NCI-H446 treated with DMSO at 0.1 percent for 48 hours (cell line): ENCODE results near the gene RGR.

Source experiments
- DNase-seq: peaks from one replicate; lab custom pipeline; 2025; lab: John Stamatoyannopoulos, UW

RGR gene

DNA sequence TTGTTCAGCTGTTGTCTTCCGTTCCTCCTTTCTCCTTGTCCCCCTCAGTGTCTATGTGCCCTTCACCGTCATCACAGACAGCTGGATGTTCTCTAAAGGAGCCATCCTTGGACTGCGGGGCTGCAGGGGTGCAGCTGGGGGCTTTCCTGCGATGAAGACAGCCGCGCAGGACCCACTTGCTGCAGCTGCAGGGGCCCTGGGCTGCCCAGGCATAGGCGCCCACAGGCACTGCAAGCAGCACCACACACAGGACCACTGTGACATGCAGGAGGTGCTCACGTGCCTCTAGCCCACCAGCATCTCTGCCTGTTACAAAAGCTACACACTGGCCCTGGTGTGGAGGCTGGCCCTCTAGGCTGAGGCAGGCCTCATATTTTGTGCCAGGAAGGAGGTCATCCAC is 22.9 kb upstream of the RGR start:
- no peak for DNase-seq

DNA sequence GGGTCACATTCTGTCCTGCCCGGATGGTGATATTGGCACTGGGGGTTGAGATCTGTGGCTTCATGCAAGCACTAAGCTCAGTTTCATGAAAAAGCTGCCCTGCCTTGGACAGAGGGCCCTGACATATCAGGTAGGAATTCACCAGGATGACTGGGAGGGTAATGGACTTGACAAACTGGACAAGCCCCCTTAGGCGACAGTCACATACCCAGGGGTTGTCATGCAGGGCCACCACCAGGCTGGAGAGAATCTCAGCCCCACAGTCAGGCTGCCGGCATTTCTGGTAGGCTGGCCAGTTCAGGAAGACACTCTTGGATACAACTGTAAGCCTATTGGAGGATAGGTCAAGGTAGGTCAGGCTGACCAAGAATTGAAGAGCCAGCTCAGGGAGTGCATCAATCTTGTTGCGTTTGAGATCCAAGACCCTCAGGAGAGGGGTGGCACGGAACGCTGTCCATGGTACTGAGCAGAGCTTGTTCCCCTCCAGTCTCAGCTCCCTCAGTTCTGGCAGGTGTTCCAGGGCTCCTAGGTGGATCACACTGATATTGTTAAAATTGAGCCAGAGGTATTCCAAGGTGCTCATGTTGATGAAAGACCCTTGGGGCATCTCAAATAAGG is 20.3 kb upstream of the RGR start:
- no peak for DNase-seq

- DNase-seq = no peak
These were observed 19.3 kb upstream of the RGR start, which contains the start of gene LRIT2 for GRCh38 chr10:84225427-84226173. Gene LRIT2 (minus strand): TSS chr10:84225544. CDS start chr10:84225520, 24 bp downstream.

DNA sequence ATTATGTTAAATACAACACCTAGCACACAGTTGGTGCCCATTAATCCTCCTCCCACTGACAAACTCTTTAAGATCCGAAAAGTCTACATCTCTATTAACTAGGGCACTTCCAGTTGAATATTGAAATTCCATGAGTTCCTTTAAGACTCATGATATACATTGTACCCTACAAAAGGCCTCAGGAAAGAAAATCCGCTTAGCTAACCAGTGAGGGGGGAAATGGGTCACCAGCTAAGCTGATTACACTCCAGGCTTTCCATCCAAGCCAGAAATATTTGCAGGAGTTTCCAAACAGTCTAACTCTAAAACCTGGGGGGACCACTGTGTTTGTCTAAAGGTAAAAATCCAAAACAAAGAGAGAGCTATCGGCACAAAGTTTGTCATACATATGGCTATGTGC is 18.2 kb upstream of the RGR start:
- no peak for DNase-seq

DNA sequence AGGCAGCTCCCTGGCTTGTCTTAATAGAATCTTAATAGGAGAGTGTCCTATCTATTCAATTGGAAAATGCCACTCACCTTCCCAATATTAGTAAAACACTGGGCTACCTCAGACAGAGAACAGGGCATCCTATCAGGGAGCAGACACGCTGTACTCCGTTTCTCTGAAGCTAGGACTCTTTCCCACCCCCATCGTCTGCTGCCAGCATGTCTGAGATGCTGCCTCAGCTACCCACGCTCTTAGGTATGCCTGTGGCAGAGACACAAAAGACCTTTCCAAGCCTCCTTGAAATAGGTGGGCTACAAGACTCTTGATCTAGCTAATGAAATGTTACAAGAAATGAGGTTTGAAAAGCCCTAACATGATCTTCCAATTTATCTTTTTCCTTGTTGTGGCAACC is 17.0 kb upstream of the RGR start:
- no peak for DNase-seq

- DNase-seq = no peak
These were observed 14.5 kb upstream of the RGR start for GRCh38 chr10:84230359-84230758.

DNA sequence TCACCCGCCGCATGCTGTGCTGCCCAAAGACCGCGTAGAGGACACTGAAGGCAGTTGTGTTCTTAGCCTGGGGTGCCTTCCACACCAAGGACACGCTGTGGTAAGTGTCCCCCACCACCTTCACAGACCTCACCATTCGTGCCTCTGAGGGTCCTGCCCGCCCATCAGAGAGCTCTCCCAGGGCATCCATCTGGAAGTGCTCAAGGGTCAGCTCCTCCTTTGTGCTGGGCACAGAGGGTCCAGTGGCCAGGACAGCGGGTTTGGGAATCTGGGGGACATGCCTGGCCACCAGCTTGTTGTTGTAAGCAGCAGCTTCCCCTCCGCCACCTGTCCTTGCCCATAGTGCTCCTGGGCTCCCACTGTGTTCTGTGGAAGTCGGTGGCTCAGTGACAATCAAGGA is 12.5 kb upstream of the RGR start:
- no peak for DNase-seq

DNA sequence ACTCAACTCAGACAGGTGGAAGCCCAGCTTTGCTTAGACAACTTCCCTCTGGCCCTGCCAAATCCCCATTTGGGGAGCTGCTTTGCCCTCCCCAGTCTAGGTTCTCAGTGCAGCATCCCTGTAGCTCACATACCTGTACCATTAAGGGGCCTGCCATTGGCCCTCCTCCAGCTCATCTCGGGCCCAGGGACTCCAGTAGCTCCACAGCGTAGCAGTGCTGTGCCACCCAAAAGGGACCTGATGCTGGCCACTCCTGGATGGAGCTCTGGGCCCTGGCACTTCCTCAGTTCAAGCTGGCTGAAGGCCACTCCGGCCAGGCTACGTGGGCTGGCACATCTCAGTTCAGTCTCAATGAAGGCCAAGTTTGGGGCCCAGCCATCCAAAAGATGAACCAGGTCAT is 10.9 kb upstream of the RGR start:
- no peak for DNase-seq

DNA sequence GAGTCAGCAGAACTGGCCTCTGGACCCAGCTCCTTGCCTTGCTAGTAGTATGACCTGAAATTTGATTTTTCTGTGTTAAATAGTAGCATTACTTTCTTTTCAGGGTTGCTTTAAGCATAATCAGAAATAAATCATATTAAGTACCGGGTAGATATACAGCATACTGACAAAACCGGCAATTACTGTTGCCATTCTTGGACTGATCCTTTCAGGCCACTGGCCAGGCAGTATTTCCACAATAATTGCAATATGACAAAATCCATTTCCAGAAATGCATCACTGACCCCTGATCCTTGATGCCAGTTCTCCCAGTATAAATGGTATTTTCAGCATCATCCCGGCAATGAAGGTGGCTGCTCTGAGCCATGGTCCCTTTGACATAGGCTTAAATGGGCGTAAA is 10.4 kb upstream of the RGR start:
- no peak for DNase-seq

GRCh38 chr10:84235096-84235495 is 9.8 kb upstream of the RGR start:
- DNase-seq = no peak

GRCh38 chr10:84236807-84237198 is 8.1 kb upstream of the RGR start:
- no peak for DNase-seq

GRCh38 chr10:84237199-84238051 is 7.4 kb upstream of the RGR start:
- DNase-seq = no peak

- no peak for DNase-seq
These were observed 5.9 kb upstream of the RGR start for GRCh38 chr10:84238909-84239308.

GRCh38 chr10:84241185-84241790 is 3.6 kb upstream of the RGR start, which contains the start of gene LRIT1:
Gene LRIT1 (minus strand): TSS chr10:84241546. CDS start chr10:84241439, 107 bp downstream.
- no peak for DNase-seq

GRCh38 chr10:84243759-84244158 is 1.1 kb upstream of the RGR start:
- DNase-seq = no peak

DNA sequence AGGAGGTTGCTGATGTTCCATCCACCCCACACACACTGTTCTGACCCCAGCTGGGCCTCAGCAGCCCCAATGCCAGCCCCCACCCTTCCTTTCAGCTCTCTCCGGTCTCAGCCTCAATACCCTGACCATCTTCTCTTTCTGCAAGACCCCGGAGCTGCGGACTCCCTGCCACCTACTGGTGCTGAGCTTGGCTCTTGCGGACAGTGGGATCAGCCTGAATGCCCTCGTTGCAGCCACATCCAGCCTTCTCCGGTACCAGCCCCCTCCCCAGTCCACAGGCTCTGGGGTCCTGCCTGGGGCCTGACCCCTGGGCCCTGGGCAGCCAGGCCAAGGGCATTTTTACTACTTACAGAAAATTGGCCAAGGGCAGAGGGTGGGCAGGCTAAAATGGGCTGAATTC is 2.6 kb downstream of the RGR start:
- no peak for DNase-seq

DNA sequence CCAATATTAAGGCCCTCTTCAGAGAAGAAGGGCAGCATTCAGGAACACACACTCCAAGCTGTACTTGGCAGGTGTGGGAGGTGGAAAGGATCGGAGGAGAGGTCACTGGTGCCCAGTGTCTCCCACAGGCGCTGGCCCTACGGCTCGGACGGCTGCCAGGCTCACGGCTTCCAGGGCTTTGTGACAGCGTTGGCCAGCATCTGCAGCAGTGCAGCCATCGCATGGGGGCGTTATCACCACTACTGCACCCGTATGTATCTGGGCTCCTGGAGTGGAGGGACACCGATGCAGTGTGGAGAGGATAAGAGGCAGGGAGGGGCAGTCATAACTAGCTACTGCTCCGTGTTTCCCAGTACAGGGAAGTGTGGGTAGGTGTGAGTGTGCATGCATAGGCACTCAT is 3.9 kb downstream of the RGR start:
- no peak for DNase-seq

- no peak for DNase-seq
These were observed 10.0 kb downstream of the RGR start for GRCh38 chr10:84254552-84255478.

DNA sequence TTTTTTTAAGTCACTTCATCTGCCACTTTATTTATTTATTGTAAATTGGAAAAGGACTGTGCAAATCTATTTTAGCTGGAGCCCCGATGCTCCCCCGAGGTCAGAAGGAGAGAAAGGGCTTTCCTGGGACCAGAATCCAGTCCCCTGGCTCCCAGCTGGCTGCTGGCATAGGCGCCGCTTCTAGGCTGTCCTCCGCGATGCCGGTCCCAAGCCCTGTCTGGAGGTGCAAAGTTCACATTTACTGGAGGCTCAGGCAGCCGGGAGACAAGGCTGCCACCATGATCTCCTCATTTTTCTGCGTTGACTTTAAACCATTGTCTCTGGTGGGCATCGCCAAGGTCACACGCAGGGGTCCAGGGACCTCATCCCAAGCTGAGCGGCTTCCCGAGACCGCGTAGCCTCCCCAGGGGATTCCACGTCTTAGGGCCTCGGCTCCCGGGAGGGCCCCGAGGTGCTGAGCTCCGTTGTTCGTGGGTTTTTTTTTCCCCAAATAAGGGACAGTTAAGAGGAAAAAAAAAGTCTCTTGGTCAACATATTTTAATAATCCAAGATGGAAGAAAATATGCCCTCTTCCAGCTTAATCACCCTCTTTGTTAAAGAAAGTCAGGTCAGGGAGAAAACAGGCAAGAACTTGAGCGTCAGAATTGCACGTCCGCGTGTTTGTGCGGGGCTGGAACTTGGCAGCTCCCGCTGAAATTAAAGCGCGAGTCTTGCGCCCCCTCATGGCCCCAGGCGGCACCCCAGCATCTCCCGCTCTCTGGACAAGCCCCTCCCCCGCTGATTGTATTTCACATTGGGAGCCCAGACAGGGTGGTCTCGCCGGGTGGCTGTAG is 11.9 kb downstream of the RGR start:
- DNase-seq = no peak

GRCh38 chr10:84257343-84258020 is 12.6 kb downstream of the RGR start:
- DNase-seq = no peak
